Mucosa of descending colon (tissue), 3 donors: ENCODE results near the gene HES7. TPM values are rescaled to one million over a fixed set of nuclear protein-coding genes. Genes with fewer than 3 reads are reported as not detected.

Experiments used
- ATAC-seq: fragments of 200-7000 bp; cut with Tn5 transposase; one replicate; pipeline ENCODE4 v1.9.1; 2020; ENCODE audit warnings: mild to moderate bottlenecking, moderate library complexity
- DNase-seq, 3 donors: peaks; one replicate each; pipeline ENCODE4 v3.0.0-alpha.2; 2020
- H3K36me3 ChIP-seq: fragments of 200-600 bp; one replicate; pipeline ENCODE4 v1.8.0; 2021; ENCODE audit warnings: low read depth, mild to moderate bottlenecking
- H3K4me1 ChIP-seq: fragments of 200-600 bp; one replicate; pipeline ENCODE4 v1.8.0; 2021; ENCODE audit warnings: low read depth, mild to moderate bottlenecking
- H3K4me3 ChIP-seq: fragments of 200-600 bp; one replicate; pipeline ENCODE4 v1.8.0; 2021; ENCODE audit warnings: mild to moderate bottlenecking
- H3K9me3 ChIP-seq: fragments of 200-600 bp; one replicate; pipeline ENCODE4 v1.8.0; 2021; ENCODE audit warnings: mild to moderate bottlenecking
- CTCF ChIP-seq: fragments of 200-600 bp; IDR thresholded peaks from one replicate; pipeline ENCODE4 v1.8.0; 2022; ENCODE audit warnings: antibody characterized with exemption, mild to moderate bottlenecking
- intact Hi-C, 2 donors: fragments of 100-400 bp; cut with DNase I in 1 of 2; cut with micrococcal nuclease in 1 of 2; formaldehyde crosslinking; loops; one replicate each; pipeline versions ENCODE4 v1.11.0 to v1.11.1; 2022; cut with DNase I, micrococcal nuclease
- total RNA-seq, 3 donors: library from RNA; stranded (reverse); fragmentation: NEBNext Ultra II Directional in 2 of 3; extraction: Animal tissue kit (Norgen Biotek cat#: 25700) in 2 of 3; gene quantifications; one replicate each; pipeline versions ENCODE4 v1.2.1 to v1.2.4, GENCODE V29; 2021 to 2023
- donor health status: DM: no; HTN: no; CAD: no; lungs with moderate emphysema.
- donor health status: DM: no; HTN: no; CAD: no.
- donor health status: DM: no; HTN: yes; CAD: no.

The HES7 gene
- total RNA-seq, 3 donors from 2014 or later, result 0.28 TPM; not detected in 2

DNA sequence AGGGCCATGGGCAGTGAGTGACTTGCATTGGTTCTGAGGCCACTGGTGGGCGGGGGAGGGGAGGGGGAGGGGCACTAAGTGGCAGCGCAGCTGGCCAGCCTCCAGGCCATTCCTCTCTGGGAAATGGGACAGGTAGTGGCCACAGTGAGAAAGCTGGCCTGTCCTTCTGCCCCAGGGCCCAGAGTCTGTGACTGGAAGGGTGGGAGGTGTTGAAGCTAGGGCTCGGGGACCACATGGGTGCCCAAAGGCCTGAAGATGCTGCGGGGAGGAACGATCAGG lies 36.0 kb downstream of the HES7 start:
- ATAC-seq, result no peak
- Histone ChIP-seq H3K36me3 (no peaks in the 10 kb centered on the region), H3K4me1 (no peaks in the 10 kb centered on the region), H3K4me3 (no peak overlapping the region), H3K9me3 (no peaks in the 10 kb centered on the region)
- no peak for DNase-seq
- TF ChIP-seq CTCF, result no peak
- intact Hi-C loops, result loop anchor here in 1 of 2 donors (10.0 kb wide), 1 partner anchor 217 kb away; no protein-coding TSS in a partner anchor

GRCh38 chr17:8087075-8087951 lies 36.6 kb downstream of the HES7 start, which contains the start of gene ALOX12B:
Gene ALOX12B (minus strand): TSS chr17:8087716. CDS start chr17:8087442, 274 bp downstream.
- TF ChIP-seq CTCF, result no peak
- intact Hi-C loops, result loop anchor here in 1 of 2 donors (10.0 kb wide), 1 partner anchor 217 kb away; no protein-coding TSS in a partner anchor
- no peaks in the 10 kb centered on the region for H3K36me3 ChIP-seq

DNA sequence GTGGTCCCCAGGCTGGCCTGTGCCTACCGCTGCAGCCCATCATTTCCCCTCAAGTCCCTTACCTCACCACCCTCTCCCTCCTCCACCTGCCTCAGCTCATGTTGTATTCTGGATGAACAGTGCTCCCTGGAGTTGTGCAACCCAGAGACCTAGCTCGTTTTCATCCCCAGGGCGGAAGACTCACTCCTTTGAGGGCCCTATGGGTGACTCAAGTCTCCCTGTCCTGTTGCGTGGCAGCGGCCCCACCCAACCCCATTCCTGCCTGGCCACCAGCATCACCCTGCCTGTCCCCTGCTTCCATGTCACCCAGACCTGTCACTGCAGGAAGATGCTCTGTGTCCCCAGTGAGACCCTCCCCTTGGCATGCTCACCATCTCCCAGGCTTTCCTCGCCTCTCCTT lies 39.7 kb downstream of the HES7 start:
- intact Hi-C loops, result loop anchor here in 1 of 2 donors (10.0 kb wide), 1 partner anchor 221 kb away; no protein-coding TSS in a partner anchor
- H3K9me3 ChIP-seq, result no peaks in the 10 kb centered on the region
- peaks cover 5% of the 10 kb centered on the region for H3K4me1 ChIP-seq
- DNase-seq (no peak), ATAC-seq (no peak)
- H3K36me3 ChIP-seq, result no peaks in the 10 kb centered on the region
- no peak for TF ChIP-seq CTCF
- no peak overlapping the region for H3K4me3 ChIP-seq

More at GRCh38 chr17:8087075-8087951, 36.6 kb downstream of the HES7 start, which contains the start of gene ALOX12B:
- H3K4me3 ChIP-seq, result no peak within 1 kb of the TSS
- no peak for DNase-seq
- no peaks in the 10 kb centered on the region for H3K9me3 ChIP-seq
- no peak for ATAC-seq
- no peaks in the 10 kb centered on the region for H3K4me1 ChIP-seq

GRCh38 chr17:8082292-8082691 lies 41.6 kb downstream of the HES7 start:
- TF ChIP-seq CTCF, result no peak
- H3K36me3 ChIP-seq, result no peaks in the 10 kb centered on the region
- no peak overlapping the region for H3K4me3 ChIP-seq
- no peak for ATAC-seq
- H3K9me3 ChIP-seq, result no peaks in the 10 kb centered on the region
- no peak for DNase-seq
- intact Hi-C loops, result loop anchor here in 1 of 2 donors (10.0 kb wide), 1 partner anchor 223 kb away; no protein-coding TSS in a partner anchor
- H3K4me1 ChIP-seq, result peaks cover 8% of the 10 kb centered on the region

DNA sequence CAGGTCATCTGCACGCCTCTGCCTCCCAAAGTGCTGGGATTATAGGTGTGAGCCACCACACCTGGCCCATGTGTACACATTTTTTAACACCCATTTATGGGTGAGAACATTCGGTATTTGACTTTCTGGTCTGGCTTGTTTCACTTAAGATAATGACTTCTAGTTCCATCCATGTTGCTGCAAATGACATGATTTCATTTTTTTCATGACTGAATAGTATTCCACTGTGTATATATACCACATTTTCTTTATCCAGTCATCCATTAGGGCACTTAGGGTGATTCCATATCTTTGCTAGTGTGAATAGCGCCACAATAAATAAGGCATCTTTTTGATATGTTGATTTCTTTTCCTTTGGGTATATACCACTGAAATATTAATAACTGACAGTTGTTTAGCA lies 42.0 kb downstream of the HES7 start:
- Histone ChIP-seq H3K4me3 (no peak overlapping the region), H3K9me3 (no peaks in the 10 kb centered on the region), H3K36me3 (no peaks in the 10 kb centered on the region), H3K4me1 (peaks cover 8% of the 10 kb centered on the region)
- ATAC-seq (no peak), DNase-seq (no peak)
- intact Hi-C loops, result loop anchor here in 1 of 2 donors (10.0 kb wide), 1 partner anchor 223 kb away; no protein-coding TSS in a partner anchor
- no peak for TF ChIP-seq CTCF
